GM18508 (cell line): ENCODE data around the gene SLC22A5.
A peak's percentile ranks its signal among the peaks of the same experiment; 100 is the strongest.
"Not testable (repeated sequence)": the region's sequence is repeated elsewhere in the genome, so short reads cannot be mapped to it uniquely, and the experiment has no call there.

Experiments used
- ATAC-seq: cut with Tn5 transposase; IDR thresholded peaks from one replicate; pipeline ENCODE4 v1.9.1; 2021; ENCODE audit warnings: moderate number of reproducible peaks; ENCODE audit not compliant: insufficient read depth, unreplicated experiment

The SLC22A5 gene

GRCh38 chr5:132425009-132425937 is 55.8 kb downstream of the SLC22A5 start:
- ATAC-seq, result peak; percentile 32

- no peak for ATAC-seq
Measured at GRCh38 chr5:132425975-132426524, 56.5 kb downstream of the SLC22A5 start.

GRCh38 chr5:132426525-132427138 is 57.1 kb downstream of the SLC22A5 start:
- no peak for ATAC-seq

- no peak for ATAC-seq
Measured at GRCh38 chr5:132427281-132428146, 58.0 kb downstream of the SLC22A5 start.

- ATAC-seq, result no peak
Measured at GRCh38 chr5:132428147-132428482, 58.6 kb downstream of the SLC22A5 start.

- ATAC-seq, result no peak
Measured at GRCh38 chr5:132428484-132429462, 59.3 kb downstream of the SLC22A5 start.

- no peak for ATAC-seq
Measured at GRCh38 chr5:132429463-132430440, 60.2 kb downstream of the SLC22A5 start.

- ATAC-seq, result no peak
Measured at GRCh38 chr5:132430746-132431145, 61.2 kb downstream of the SLC22A5 start.

GRCh38 chr5:132431632-132432031 is 62.1 kb downstream of the SLC22A5 start:
- no peak for ATAC-seq

GRCh38 chr5:132433141-132433540 is 63.6 kb downstream of the SLC22A5 start:
- no peak for ATAC-seq

GRCh38 chr5:132434416-132435286 is 65.1 kb downstream of the SLC22A5 start:
- no peak for ATAC-seq

- ATAC-seq, result no peak
Measured at GRCh38 chr5:132435447-132435846, 65.9 kb downstream of the SLC22A5 start.

- ATAC-seq, result no peak
Measured at GRCh38 chr5:132435886-132436285, 66.4 kb downstream of the SLC22A5 start.

GRCh38 chr5:132436936-132437335 is 67.4 kb downstream of the SLC22A5 start:
- no peak for ATAC-seq

- peak; percentile 69 for ATAC-seq
Measured at GRCh38 chr5:132437604-132438266, 68.2 kb downstream of the SLC22A5 start.

GRCh38 chr5:132438267-132438645 is 68.7 kb downstream of the SLC22A5 start:
- not testable (repeated sequence) for ATAC-seq

- ATAC-seq, result no peak
Measured at GRCh38 chr5:132438917-132439316, 69.4 kb downstream of the SLC22A5 start.
